Endothelial cell (in vitro differentiated cells): ENCODE results near the gene ITCH. TPM values are rescaled to one million over a fixed set of nuclear protein-coding genes. Genes with fewer than 3 reads are reported as not detected.
"Not testable (repeated sequence)": the region's sequence is repeated elsewhere in the genome, so short reads cannot be mapped to it uniquely, and the experiment has no call there.

Experiments
- DNase-seq: peaks from one replicate; pipeline ENCODE4 v3.0.0; 2021; ENCODE audit warnings: low spot score
- H3K27ac Mint-ChIP-seq: one replicate; pipeline ENCODE4 v1.8.0; 2021; ENCODE audit warnings: mixed read lengths, inconsistent platforms; ENCODE audit not compliant: unreplicated experiment
- H3K27me3 Mint-ChIP-seq: one replicate; pipeline ENCODE4 v1.8.0; 2021; ENCODE audit warnings: mild to moderate bottlenecking, moderate library complexity, mixed read lengths, inconsistent platforms; ENCODE audit not compliant: unreplicated experiment
- H3K36me3 Mint-ChIP-seq: one replicate; pipeline ENCODE4 v1.8.0; 2021; ENCODE audit warnings: mild to moderate bottlenecking, low read depth, mixed read lengths, inconsistent platforms; ENCODE audit not compliant: unreplicated experiment
- H3K4me1 Mint-ChIP-seq: one replicate; pipeline ENCODE4 v1.8.0; 2021; ENCODE audit warnings: mild to moderate bottlenecking, mixed read lengths, inconsistent platforms; ENCODE audit not compliant: unreplicated experiment
- H3K4me3 Mint-ChIP-seq: one replicate; pipeline ENCODE4 v1.8.0; 2021; ENCODE audit warnings: mild to moderate bottlenecking, mixed read lengths, inconsistent platforms; ENCODE audit not compliant: unreplicated experiment
- H3K9me3 Mint-ChIP-seq: one replicate; pipeline ENCODE4 v1.8.0; 2021; ENCODE audit warnings: mixed read lengths, inconsistent platforms; ENCODE audit not compliant: unreplicated experiment
- CTCF ChIP-seq: fragments of 200-600 bp; sonication (generic); IDR thresholded peaks from one replicate; pipeline ENCODE4 v1.5.0; 2021; ENCODE audit warnings: antibody characterized with exemption; ENCODE audit not compliant: unreplicated experiment
- total RNA-seq: library from RNA; stranded (reverse); fragmentation: NEBNext Ultra II Directional; extraction: Animal tissue kit (Norgen Biotek cat#: 25700); gene quantifications from one replicate; pipeline ENCODE4 v1.2.1, GENCODE V29; 2021; ENCODE audit not compliant: unreplicated experiment

The ITCH gene
- total RNA-seq, 1 donor from 2014 or later = 46.8 TPM

- DNase-seq = no peak
- Mint-ChIP-seq H3K36me3 (peaks cover 35% of the 10 kb centered on the region), H3K27me3 (no peaks in the 10 kb centered on the region), H3K4me3 (no peak overlapping the region), H3K4me1 (no peaks in the 10 kb centered on the region), H3K27ac (no peak overlapping the region), H3K9me3 (no peaks in the 10 kb centered on the region)
- no peak for TF ChIP-seq CTCF
Measured at GRCh38 chr20:34491932-34492509, 128.9 kb downstream of the ITCH start.

GRCh38 chr20:34493646-34494045, 130.6 kb downstream of the ITCH start:
- no peak overlapping the region for H3K27ac Mint-ChIP-seq
- peaks cover under 1% of the 10 kb centered on the region for H3K27me3 Mint-ChIP-seq
- peak overlapping the region; percentile 1 for H3K4me3 Mint-ChIP-seq
- H3K36me3 Mint-ChIP-seq = peaks cover 46% of the 10 kb centered on the region
- no peak for TF ChIP-seq CTCF
- no peak for DNase-seq
- H3K4me1 Mint-ChIP-seq = no peaks in the 10 kb centered on the region
- no peaks in the 10 kb centered on the region for H3K9me3 Mint-ChIP-seq

DNA sequence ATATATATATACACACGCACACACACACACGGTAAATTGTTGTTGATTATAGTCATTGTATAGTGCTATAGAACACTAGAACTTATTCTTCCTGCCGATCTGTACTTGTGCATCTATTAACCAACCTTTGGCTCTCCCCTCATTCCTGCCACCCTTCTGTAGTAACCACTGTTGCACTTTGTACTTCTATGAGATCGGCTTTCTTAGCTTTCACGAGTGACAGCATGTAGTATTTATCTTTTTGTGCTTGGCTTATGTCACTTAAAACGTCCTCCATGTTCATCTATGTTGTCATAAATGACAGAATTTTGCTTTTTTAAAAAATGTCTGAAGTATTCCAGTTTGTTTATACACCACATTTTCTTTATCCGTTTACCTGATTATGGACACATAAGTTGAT, 132.2 kb downstream of the ITCH start:
- TF ChIP-seq CTCF = no peak
- no peak for DNase-seq
- no peaks in the 10 kb centered on the region for H3K4me1 Mint-ChIP-seq
- H3K36me3 Mint-ChIP-seq = peaks cover 52% of the 10 kb centered on the region
- no peak overlapping the region for H3K27ac Mint-ChIP-seq
- H3K4me3 Mint-ChIP-seq = peak overlapping the region; percentile 53
- peaks cover 2% of the 10 kb centered on the region for H3K27me3 Mint-ChIP-seq
- H3K9me3 Mint-ChIP-seq = no peaks in the 10 kb centered on the region

DNA sequence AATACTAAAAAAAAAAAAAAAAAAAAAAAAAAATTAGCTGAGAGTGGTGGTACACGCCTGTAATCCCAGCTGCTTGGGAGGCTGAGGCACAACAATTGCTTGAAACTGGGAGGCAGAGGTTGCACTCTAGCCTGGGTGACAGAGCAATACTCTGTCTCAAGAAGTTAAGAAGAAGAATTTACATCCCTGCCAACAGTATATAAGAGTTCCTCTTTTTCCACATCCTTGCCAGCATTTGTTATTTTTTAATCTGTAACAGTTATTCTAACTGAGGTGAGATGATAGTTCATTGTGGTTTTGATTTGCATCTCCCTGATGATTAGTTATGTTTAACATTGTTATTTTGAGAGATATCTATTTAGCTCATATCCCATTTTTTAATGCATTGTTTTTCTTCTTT, 132.8 kb downstream of the ITCH start:
- no peak overlapping the region for H3K4me3 Mint-ChIP-seq
- no peak for TF ChIP-seq CTCF
- H3K4me1 Mint-ChIP-seq = no peaks in the 10 kb centered on the region
- H3K27ac Mint-ChIP-seq = no peak overlapping the region
- H3K9me3 Mint-ChIP-seq = no peaks in the 10 kb centered on the region
- H3K36me3 Mint-ChIP-seq = peaks cover 52% of the 10 kb centered on the region
- peaks cover 2% of the 10 kb centered on the region for H3K27me3 Mint-ChIP-seq
- DNase-seq = no peak

DNA sequence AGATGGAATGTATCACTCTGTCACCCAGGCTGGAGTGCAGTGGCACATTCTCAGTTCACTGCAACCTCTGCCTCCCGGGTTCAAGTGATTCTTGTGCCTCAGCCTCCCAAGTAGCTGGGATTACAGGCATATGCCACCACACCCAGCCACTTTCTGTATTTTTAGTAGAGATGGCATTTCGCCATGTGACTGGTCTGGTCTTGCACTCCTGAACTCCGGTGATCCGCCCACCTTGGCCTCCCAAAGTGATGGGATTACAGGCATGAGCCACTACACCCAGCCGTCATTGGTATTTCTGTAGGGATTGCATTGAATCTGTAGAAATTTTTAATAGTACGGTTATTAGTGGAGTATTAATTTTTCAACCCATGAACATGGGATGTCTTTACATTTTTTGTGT, 134.5 kb downstream of the ITCH start:
- not testable (repeated sequence) for DNase-seq, H3K9me3 Mint-ChIP-seq, H3K27me3 Mint-ChIP-seq, H3K4me1 Mint-ChIP-seq, H3K27ac Mint-ChIP-seq
- H3K36me3 Mint-ChIP-seq = peaks cover 53% of the 10 kb centered on the region
- H3K4me3 Mint-ChIP-seq = peak overlapping the region; percentile 3

DNA sequence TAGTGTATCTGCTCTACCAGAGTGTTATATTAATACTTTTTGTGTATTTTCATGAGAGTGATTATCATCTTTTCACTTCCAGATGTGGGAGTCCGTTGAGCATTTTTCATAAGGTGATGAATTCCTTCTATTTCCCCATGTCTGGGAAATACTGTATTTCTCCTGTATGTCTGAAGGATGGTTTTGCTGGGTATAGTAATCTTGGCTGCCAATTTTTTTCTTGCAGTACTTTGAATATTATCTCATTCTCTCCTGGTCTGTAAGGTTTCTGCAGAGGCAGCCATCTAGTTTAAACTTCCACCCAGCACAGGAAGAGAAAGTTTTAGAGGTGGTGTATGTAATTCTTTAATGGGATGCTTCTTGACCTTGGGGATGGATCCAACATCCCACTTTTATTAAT, 137.8 kb downstream of the ITCH start:
- Mint-ChIP-seq H3K27me3 (peaks cover 2% of the 10 kb centered on the region), H3K9me3 (no peaks in the 10 kb centered on the region), H3K36me3 (peaks cover 39% of the 10 kb centered on the region), H3K27ac (no peak overlapping the region), H3K4me1 (no peaks in the 10 kb centered on the region), H3K4me3 (no peak overlapping the region)
- no peak for DNase-seq
- no peak for TF ChIP-seq CTCF
